GM19467 (cell line): ENCODE data around the gene GALNT16.
"Not testable (repeated sequence)": the region's sequence is repeated elsewhere in the genome, so short reads cannot be mapped to it uniquely, and the experiment has no call there.

Experiments used
- ATAC-seq: cut with Tn5 transposase; IDR thresholded peaks from one replicate; pipeline ENCODE4 v1.9.1; 2021; ENCODE audit warnings: mild to moderate bottlenecking, moderate library complexity; ENCODE audit not compliant: unreplicated experiment

GALNT16 gene

DNA sequence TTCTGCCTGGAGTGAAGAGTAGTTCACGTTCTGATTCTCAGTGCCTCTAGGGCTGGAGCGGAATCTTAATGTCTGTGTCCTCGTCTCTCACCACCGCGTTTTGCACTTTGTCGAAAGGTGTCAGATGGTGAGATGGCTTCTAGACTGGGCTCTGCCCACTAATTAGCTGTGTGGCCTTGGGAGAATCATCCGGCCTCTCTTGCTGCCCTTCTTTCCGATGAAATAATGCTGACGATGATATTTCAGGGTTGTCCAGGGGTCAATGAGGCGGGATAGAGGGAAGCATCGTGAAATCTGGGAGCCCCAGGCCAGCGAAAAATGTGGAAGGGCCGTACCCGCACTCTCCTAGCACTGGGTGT is 811 bp upstream of the GALNT16 start:
- ATAC-seq: no peak

- no peak for ATAC-seq
Observed at GRCh38 chr14:69260190-69260860, 367 bp downstream of the GALNT16 start.

- ATAC-seq: no peak
Observed at GRCh38 chr14:69260861-69261564, 1.1 kb downstream of the GALNT16 start.

- no peak for ATAC-seq
Observed at GRCh38 chr14:69261761-69262331, 1.9 kb downstream of the GALNT16 start.

- no peak for ATAC-seq
Observed at GRCh38 chr14:69262516-69262915, 2.6 kb downstream of the GALNT16 start.

DNA sequence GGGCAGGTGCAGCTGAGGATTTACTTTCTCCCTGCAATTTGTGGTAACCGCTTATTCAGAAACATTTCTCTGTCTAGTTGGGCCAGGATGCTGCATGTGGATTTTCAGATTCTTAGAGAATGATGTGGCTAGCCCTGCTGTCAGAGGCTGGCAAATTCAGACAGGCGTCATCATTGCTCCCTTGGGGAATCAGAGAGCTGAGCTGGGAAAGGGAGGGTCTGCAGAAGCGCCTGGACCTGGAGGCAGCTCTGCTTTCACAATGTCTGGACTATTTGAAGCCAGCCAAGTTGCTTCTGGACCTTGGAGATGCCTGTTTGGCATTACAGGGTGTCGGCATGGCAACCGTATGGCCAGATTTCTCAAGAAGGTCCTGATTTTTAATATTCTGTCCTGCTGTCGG is 3.4 kb downstream of the GALNT16 start:
- no peak for ATAC-seq

GRCh38 chr14:69263771-69264170 is 3.8 kb downstream of the GALNT16 start:
- no peak for ATAC-seq

DNA sequence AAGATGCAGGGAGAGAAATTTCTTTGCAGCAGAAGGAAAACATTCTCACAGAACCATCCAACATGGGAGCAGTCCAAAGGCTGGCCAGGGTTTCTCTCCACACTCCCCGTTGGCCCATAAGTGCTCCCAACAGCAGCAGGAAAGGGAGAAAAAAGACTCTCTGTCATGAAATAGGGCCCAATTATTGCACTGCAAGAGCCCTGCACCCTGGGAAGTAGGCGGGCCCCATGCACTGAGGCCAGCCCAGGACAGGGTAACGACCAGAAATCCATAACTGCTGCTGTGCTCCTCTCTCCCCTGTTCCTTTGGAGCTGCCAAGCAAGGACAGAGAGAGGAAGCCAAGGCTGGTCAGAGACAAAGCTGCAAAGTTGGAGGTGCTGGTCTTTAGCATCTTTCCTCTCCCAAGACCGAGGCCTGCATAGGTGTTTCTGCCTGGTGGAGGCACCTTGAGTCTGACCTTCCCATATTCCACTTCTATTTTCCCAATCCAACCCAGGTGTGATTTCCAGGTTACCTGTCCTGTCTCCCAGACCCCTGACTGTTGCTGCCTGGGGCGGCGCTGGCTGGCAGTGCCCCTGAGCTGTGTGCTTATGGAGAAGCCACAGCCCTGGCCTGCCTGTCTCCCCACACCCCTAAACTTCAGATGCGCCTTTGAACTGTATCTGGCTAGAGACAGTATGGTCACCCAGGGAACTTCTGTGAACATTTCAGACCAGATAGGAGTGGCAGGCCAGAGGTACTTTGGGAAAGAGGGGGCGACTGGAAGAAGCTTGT is 6.8 kb downstream of the GALNT16 start:
- no peak for ATAC-seq

DNA sequence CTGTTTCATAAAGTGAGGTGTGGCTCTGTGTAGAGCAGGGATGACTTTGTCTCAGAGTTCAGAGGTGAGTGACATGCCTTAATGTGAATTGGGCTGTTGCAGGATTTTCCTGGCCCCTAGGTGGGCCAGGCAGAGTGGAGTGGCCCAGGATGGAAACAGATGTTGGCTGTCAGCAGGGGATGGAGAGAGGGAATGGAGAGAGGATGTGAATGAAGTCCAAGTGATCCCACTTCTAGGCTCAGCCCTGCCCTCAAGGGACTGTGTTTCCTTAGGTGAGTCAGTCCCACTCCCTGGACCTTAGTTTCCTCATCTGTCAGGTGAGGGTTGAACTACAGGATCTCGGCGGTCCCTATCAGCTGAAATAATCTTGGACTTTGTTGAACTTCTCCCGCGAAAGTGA is 7.5 kb downstream of the GALNT16 start:
- no peak for ATAC-seq

- ATAC-seq: no peak
Observed at GRCh38 chr14:69268223-69268622, 8.3 kb downstream of the GALNT16 start.

- ATAC-seq: no peak
Observed at GRCh38 chr14:69268763-69269162, 8.8 kb downstream of the GALNT16 start.

DNA sequence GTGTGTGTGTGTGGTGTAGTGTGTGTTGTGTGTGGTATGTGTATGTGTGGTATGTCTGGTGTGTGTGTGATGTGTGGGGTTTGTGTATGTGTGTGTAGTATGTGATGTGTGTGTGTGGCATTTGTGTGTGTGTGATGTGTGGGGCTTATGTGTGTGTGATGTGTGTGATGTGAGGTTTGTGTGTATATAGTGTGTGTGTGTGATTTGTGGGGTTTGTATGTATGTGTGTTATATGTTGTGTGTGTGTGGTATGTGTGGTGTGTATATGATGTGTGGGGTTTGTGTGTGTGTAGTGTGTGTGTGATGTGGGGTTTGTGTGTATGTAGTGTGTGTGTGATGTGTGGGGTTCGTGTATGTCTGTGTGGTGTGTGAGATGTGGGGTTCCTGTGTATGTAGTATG is 9.4 kb downstream of the GALNT16 start:
- ATAC-seq: no peak

- ATAC-seq: no peak
Observed at GRCh38 chr14:69270097-69270496, 10.1 kb downstream of the GALNT16 start.

GRCh38 chr14:69270795-69271708 is 11.1 kb downstream of the GALNT16 start:
- ATAC-seq: no peak

GRCh38 chr14:69274321-69274720 is 14.4 kb downstream of the GALNT16 start:
- no peak for ATAC-seq

GRCh38 chr14:69275331-69275730 is 15.4 kb downstream of the GALNT16 start:
- no peak for ATAC-seq

DNA sequence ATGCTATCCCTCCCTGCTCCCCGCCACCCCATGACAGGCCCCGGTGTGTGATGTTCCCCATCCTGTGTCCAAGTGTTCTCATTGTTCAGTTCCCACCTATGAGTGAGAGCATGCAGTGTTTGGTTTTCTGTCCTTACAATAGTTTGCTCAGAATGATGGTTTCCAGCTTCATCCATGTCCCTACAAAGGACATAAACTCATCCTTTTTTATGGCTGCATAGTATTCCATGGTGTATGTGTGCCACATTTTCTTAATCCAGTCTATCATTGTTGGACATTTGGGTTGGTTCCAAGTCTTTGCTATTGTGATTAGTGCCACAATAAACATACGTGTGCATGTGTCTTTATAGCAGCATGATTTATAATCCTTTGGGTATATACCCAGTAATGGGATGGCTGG is 17.4 kb downstream of the GALNT16 start:
- ATAC-seq: not testable (repeated sequence)

- ATAC-seq: no peak
Observed at GRCh38 chr14:69280746-69281291, 20.9 kb downstream of the GALNT16 start.

- no peak for ATAC-seq
Observed at GRCh38 chr14:69281450-69282169, 21.7 kb downstream of the GALNT16 start.

DNA sequence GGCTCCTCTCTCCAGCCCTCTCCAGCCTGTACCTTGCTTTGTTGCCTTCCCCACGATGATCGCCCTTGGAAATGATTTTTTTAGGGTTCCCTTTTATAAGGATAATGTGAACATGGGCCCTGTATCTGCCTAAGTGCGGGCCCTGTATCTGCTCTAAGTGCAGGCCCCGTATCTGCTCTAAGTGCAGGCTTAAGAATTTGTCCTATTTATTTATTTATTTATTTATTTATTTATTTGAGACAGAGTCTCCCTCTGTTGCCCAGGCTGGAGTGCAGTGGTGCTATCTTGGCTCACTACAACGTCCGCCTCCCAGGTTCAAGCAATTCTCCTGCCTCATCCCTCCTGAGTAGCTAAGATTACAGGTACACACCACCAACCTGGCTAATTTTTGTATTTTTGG is 22.5 kb downstream of the GALNT16 start:
- ATAC-seq: no peak
